AG10803 (cell line): ENCODE results near the gene ZSCAN16.
"Not testable (repeated sequence)": the region's sequence is repeated elsewhere in the genome, so short reads cannot be mapped to it uniquely, and the experiment has no call there.

Experiments
- DNase-seq: peaks from one replicate; pipeline ENCODE4 v3.0.0; 2010; ENCODE audit warnings: low read depth
- H3K4me3 ChIP-seq: 2 replicates; pipeline ENCODE4 v1.5.1; 2011; ENCODE audit warnings: mild to moderate bottlenecking, low read length, control low read depth
- CTCF ChIP-seq: conservative IDR thresholded peaks from 2 replicates; pipeline ENCODE4 v1.5.1; 2011; ENCODE audit warnings: mild to moderate bottlenecking, low read length, control low read depth, inconsistent platforms

Gene ZSCAN16

GRCh38 chr6:28111964-28112363 is 12.4 kb upstream of the ZSCAN16 start:
- DNase-seq: no peak
- H3K4me3 ChIP-seq: no peak overlapping the region
- no peak for TF ChIP-seq CTCF

DNA sequence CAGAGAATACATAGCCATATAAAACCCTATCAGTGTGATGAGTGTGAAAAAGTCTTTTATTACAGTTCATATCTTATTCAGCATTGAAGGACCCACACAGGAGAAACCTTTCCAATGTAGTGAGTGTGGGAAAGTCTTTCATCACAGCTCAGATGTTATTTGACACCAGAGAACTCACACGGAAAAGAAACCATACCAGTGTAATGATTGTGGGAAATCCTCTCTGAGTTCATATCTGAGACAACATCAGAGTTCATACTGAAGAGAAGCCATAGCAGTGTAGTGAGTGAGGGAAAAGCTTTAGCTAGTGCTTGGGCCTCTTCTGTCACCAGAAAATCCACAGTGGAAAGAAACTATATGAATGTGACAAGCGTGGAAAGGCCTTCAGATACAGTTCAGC is 8.6 kb upstream of the ZSCAN16 start:
- DNase-seq: no peak
- no peak overlapping the region for H3K4me3 ChIP-seq
- no peak for TF ChIP-seq CTCF

GRCh38 chr6:28117386-28118050 is 6.9 kb upstream of the ZSCAN16 start:
- H3K4me3 ChIP-seq: no peak overlapping the region
- no peak for TF ChIP-seq CTCF
- peak; percentile 22 for DNase-seq

DNA sequence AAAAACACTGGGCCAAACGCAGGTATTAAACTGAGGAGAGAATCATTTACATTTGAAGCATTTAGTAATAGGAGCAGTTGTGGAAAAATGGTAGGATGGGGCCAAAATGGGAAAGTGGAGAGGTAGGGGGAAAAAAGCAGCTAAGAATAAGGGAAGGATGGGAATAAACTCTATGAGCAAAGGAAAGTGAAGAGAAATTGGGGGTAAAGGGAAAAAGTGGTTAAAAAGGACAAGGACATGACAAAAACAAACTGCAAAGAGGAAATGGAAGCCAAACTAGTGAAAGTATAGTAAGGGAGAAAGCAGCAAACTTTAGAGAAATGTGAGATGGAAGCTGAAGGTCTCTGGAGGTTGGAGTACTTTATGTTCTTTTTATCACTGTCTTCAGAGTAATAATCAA is 6.2 kb upstream of the ZSCAN16 start:
- no peak for TF ChIP-seq CTCF
- H3K4me3 ChIP-seq: no peak overlapping the region
- no peak for DNase-seq

DNA sequence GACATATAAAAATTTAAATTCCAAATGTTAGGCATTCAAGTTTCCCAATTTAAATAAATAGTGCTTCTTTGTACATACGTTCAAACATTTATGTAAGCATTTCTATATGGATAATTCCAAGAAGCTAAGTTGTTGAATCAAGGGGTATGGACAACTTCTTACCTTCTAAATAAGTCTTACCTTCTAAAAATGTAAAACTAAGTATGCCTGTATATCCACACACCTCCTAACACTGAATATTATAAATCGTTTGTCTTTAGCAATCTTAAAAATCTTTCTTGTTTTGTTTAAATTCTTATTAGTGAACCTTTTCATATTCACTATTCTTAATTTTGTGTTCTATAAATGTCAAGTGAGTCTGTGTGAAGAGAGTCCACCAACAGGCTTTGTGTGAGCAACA is 2.5 kb upstream of the ZSCAN16 start:
- TF ChIP-seq CTCF: no peak
- DNase-seq: no peak
- H3K4me3 ChIP-seq: no peak overlapping the region

DNA sequence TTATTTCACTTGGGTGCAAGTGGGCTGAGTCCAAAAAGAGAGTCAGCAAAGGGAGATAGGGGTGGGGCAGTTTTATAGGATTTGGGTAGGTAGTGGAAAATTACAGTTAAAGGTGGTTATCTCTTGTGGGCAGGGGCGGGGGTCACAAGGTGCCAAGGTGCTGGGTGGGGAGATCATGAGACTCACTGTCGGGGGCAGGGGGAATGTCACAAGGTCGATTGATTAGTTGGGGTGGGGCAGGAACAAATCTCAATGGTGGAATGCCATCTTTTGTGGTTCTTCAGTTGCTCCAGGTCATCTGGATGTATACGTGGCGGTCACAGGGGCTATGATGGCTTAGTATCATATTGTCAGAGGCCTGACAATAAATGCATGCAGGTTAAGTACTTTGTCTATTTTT is 2.1 kb upstream of the ZSCAN16 start:
- DNase-seq, H3K4me3 ChIP-seq: not testable (repeated sequence)

DNA sequence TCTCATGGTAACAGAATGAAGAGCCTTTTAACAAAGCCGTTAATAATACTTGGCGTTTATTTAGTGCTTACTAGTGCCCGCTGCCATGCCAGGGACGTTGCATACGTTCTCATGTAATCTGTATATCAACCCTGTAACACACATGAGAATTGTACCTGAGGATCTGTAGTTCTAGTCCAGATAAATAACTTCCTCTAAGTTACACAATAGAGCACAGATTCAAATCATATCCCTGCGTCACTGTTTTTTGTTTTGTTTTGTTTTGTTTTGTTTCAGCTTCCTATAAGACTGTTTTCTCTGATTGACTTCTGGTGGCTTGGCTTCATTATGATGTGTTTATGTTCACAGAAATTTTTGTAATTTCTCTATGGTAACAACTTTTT is 553 bp downstream of the ZSCAN16 start:
- no peak for TF ChIP-seq CTCF
- H3K4me3 ChIP-seq: peak overlapping the region; percentile 82
- no peak for DNase-seq

GRCh38 chr6:28125401-28125800 is 992 bp downstream of the ZSCAN16 start:
- no peak for TF ChIP-seq CTCF
- H3K4me3 ChIP-seq: no peak overlapping the region
- DNase-seq: no peak
